GM12872 (cell line): ENCODE measurements around the gene ERBB2.
A peak's percentile ranks its signal among the peaks of the same experiment; 100 is the strongest.

ENCODE experiments used
- TF ChIP-seq, protein P1 (sequence below): IDR thresholded peaks from 3 replicates; pipeline ENCODE4 v1.5.1; 2011; ENCODE audit warnings: low read depth, mild to moderate bottlenecking, low read length, moderate library complexity; ENCODE audit not compliant: insufficient read depth

ERBB2 gene

DNA sequence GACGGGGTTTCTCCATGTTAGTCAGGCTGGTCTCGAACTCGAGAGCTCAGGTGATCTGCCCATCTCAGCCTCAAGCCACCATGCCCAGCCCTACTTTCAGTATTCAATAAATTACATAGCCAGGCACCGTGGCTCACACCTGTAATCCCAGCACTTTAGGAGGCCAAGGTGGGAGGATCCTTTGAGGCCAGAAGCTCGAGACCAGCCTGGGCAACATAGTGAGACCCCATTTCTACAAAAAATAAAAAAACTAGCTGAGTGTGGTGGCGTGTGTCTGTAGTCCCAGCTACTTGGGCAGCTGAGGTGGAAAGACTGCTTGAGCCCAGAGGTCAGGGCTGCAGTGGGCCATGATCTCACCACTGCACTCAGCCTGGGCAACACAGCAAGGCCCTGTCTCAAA, 22.2 kb downstream of the ERBB2 start:
- TF ChIP-seq, protein P1, sequence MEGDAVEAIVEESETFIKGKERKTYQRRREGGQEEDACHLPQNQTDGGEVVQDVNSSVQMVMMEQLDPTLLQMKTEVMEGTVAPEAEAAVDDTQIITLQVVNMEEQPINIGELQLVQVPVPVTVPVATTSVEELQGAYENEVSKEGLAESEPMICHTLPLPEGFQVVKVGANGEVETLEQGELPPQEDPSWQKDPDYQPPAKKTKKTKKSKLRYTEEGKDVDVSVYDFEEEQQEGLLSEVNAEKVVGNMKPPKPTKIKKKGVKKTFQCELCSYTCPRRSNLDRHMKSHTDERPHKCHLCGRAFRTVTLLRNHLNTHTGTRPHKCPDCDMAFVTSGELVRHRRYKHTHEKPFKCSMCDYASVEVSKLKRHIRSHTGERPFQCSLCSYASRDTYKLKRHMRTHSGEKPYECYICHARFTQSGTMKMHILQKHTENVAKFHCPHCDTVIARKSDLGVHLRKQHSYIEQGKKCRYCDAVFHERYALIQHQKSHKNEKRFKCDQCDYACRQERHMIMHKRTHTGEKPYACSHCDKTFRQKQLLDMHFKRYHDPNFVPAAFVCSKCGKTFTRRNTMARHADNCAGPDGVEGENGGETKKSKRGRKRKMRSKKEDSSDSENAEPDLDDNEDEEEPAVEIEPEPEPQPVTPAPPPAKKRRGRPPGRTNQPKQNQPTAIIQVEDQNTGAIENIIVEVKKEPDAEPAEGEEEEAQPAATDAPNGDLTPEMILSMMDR: no peak

DNA sequence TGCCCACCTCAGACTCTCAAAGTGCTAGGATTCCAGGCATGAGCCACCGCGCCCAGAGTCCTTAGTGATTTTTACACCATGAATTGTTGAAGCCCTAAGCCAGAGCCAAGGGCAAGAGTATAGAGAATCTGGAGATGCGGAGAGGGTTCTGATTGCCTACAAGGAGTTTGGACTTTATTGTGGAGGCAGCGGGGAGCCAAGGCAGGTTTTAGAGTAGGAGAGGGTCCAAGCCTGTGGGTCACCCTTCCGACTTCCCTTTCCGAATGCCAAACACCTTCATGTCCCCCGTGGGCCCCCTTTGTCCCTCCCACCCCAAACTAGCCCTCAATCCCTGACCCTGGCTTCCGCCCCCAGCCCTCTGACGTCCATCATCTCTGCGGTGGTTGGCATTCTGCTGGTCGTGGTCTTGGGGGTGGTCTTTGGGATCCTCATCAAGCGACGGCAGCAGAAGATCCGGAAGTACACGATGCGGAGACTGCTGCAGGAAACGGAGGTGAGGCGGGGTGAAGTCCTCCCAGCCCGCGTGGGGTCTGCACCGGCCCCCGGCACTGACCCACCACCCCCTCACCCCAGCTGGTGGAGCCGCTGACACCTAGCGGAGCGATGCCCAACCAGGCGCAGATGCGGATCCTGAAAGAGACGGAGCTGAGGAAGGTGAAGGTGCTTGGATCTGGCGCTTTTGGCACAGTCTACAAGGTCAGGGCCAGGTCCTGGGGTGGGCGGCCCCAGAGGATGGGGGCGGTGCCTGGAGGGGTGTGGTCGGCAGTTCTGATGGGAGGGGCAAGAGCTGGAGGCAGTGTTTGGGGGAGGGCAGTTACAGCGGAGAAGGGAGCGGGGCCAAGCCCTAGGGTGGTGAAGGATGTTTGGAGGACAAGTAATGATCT, 23.3 kb downstream of the ERBB2 start:
- TF ChIP-seq, protein P1: no peak

DNA sequence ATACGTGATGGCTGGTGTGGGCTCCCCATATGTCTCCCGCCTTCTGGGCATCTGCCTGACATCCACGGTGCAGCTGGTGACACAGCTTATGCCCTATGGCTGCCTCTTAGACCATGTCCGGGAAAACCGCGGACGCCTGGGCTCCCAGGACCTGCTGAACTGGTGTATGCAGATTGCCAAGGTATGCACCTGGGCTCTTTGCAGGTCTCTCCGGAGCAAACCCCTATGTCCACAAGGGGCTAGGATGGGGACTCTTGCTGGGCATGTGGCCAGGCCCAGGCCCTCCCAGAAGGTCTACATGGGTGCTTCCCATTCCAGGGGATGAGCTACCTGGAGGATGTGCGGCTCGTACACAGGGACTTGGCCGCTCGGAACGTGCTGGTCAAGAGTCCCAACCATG, 24.9 kb downstream of the ERBB2 start:
- TF ChIP-seq, protein P1: no peak

DNA sequence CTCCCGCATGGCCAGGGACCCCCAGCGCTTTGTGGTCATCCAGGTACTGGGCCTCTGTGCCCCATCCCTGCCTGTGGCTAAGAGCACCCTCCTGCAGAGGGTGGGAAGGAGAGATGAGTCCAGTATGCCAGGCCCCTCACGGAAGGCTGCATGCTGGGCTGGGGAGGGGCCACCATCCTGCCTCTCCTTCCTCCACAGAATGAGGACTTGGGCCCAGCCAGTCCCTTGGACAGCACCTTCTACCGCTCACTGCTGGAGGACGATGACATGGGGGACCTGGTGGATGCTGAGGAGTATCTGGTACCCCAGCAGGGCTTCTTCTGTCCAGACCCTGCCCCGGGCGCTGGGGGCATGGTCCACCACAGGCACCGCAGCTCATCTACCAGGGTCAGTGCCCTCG, 26.8 kb downstream of the ERBB2 start:
- TF ChIP-seq, protein P1: no peak

DNA sequence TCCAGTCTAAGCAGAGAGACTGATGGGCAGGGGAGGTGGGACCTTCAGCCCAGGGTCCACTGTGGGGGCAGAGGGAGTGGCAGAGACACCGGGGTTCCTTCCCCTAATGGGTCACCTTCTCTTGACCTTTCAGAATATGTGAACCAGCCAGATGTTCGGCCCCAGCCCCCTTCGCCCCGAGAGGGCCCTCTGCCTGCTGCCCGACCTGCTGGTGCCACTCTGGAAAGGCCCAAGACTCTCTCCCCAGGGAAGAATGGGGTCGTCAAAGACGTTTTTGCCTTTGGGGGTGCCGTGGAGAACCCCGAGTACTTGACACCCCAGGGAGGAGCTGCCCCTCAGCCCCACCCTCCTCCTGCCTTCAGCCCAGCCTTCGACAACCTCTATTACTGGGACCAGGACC, 27.7 kb downstream of the ERBB2 start:
- TF ChIP-seq, protein P1: no peak

DNA sequence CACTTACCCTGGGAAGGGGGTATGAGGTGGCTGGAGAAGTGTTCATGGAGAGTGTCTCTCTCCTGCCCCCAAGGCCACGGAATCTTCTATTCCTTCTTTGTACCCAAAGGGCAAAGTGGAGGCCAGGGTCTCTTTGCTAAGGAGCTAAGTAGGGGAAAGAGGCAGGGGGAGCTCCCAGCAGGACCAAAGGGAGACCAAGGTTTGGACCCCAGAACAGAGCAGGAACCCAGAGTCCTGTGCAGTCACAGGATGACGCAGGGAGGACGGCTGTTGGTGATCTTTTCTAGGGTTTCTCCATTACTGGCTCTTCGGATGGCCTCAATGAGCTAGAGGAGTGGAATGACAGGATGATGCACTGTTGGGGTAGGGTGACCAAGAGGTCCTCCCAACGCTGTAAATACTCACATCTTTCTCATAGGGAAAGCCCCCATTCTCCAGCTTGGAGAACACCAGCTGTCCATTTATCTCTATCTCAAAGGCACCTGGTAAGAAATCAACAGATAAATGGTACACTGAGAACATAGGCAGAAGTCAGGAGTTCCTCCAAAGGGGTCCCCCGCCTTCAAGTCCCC, 29.5 kb downstream of the ERBB2 start:
- TF ChIP-seq, protein P1: no peak

DNA sequence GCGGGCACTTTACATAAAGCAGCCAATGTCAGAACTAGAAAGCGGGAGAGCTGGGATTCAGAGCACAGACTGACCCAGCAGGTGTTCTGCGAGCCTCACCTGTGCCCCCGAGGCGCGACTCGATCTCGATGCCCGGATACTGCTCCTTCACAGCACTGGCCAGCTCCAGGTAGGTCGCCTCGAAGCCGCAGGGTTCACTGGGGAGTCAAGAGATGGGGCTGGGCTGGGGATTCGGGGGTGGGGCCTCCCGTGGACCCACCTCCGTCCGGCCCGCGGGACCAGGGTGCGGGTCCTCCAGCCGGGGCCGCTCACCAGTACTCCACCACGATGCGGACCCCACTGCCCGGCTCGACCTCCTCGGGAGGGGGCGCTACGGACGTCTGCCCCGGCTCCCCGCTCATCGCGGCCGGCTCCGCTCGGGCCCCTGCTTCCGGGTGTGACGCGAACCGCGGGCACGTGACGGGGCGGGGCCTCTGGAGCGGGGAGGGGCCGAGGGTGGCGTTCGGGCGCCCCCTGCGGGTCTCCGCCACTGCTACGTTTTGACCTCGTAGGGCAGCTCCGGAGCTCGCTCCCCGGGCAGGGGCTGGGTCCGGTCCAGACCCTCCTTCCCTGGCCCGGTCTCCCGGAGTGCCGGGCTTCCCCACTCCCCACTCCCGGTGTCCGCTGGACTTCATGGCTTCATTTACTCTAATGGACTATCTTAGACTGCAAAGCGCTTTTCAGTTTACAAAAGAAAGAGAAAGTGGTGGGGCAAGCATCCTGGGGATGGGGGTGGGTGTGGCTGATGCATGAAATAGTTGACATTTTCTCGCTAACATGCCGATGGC, 30.4 kb downstream of the ERBB2 start, which contains the start of gene MIEN1:
TSS of gene MIEN1 (minus strand) at position 438 of the 827 bp plus-strand sequence. CDS start at position 401, 37 bp downstream.
- TF ChIP-seq, protein P1: peak; percentile 82
